A549 treated with CORT108297 at 1 μM for 4 hours (cell line): ENCODE measurements around the gene ZNF117. TPM values are rescaled to one million over a fixed set of nuclear protein-coding genes. Genes with fewer than 3 reads are reported as not detected.

Experiments
- total RNA-seq: library from RNA; stranded (reverse); fragments of 200-300 nt; extraction: Qiagen RNA extraction; gene quantifications from 5 replicates; pipeline ENCODE4 v1.2.3, GENCODE V29; 2022

ZNF117 gene
- 0.16 to 0.28 TPM (median 0.20 TPM) in 5 replicates for total RNA-seq

DNA sequence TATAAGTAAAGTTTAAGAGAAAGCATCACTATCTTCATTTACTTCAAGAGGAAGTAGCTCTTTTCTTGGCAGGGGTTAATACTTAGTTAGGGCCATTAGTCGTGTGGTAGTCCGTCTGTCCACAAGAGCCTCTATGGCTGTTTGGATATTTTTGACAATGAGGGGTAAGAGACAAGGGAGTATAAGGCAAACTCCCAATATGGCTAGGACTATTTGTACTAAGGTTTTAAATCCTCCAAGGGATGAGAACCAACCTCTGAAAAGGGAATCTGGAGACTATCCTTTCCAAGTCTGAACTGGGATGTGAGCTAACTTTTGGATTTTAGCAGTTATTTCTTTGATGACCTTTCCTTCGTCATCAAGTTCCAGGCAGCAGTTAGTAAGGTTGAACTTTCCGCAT, at the start of gene ZNF117:
TSS of gene ZNF117 (minus strand) at position 101 of the 400 bp plus-strand sequence.

DNA sequence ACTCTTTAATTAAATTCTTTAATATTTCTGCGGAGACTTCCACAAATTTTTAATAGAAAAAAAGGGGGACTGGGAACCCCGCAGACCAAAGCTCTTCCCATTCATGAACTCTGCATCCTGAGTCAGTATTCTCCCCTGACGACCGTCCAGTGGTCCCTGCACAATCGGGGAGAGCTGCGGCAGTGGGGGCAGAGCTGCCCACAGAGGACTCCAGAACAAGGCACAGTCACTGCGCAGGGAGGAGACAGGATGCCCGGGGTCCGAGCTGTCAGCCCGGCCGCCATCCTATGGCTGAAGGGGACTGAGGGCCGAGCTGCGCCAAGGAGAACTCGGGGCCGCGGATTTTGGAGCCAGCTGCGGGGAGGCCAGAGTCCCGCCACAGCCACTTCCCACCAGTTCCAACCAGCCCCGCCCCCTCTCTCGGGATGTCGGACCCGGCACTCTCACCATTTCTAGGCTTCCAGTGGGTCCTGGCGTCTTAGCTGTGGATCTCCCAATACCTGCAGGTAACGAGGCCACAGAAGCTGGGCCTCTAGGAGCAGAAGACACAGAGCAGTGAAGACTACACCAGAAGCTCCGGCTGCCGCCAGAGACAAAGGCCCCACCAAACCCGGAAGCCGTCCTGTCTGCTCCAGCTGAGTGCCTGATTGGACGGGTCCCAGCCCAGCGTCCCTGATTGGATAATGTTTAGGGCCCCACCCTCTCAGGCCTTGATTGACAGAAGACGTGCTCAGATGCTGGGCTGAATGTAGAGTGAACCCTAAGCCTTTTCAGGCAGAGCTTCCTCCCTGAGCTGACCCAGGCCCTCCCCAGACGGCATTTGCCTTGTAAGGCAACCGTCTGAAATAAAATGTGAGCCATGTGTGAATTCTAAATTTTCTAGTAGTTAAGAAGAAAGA, 15.5 kb upstream of the ZNF117 start, which contains the start of gene ERV3-1:
TSS of gene ERV3-1 (minus strand) at position 594 of the 899 bp plus-strand sequence. CDS start 13,661 bp downstream, outside the sequence.

Other genes starting within 250 kb of the ZNF117 start
- 2.8 to 3.8 TPM (median 3.3 TPM) in 5 replicates for gene ZNF138, start 196.6 kb downstream of the ZNF117 start, total RNA-seq
- gene ZNF273, start 87.8 kb downstream of the ZNF117 start, total RNA-seq, result 2.2 to 2.9 TPM (median 2.7 TPM) in 5 replicates
- gene ERV3-1, start 15.7 kb upstream of the ZNF117 start, total RNA-seq, result 2.5 to 5.5 TPM (median 3.4 TPM) in 5 replicates